ENCODE measurements around the gene SCARF2.
"Not testable (repeated sequence)": the region's sequence is repeated elsewhere in the genome, so short reads cannot be mapped to it uniquely, and the experiment has no call there.

SCARF2 gene

DNA sequence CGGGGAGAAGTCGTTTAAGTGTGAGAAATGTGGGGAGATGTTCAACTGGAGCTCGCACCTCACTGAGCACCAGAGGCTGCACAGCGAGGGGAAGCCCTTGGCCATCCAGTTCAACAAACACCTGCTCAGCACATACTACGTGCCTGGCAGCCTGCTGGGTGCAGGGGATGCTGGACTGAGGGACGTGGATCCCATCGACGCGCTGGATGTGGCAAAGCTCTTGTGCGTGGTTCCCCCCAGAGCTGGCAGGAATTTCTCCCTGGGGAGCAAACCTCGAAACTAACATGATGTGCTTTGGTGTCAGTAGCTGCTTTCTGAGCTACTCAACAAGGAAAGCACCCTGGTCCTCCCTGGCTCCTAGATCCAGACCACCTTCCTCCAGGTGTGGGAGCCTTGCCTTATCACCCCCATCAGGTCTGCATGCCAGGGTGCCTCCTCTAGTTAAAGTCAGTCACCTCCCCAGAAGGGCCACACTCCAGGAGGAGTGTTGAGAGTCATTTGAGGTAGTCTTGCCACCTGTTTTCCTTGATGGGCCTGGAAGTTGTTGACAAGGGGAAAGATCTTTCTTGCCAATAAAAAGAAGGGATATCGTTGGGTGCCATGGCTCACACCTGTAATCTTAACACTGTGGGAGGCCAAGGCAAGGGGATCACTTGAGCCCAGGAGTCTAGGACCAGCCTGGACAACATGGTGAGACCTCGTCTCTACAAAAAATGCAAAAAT lies 30.8 kb downstream of the SCARF2 start:
- no peak for DNase-seq

- DNase-seq: no peak
These were observed 31.5 kb downstream of the SCARF2 start for GRCh38 chr22:20405931-20406685.

DNA sequence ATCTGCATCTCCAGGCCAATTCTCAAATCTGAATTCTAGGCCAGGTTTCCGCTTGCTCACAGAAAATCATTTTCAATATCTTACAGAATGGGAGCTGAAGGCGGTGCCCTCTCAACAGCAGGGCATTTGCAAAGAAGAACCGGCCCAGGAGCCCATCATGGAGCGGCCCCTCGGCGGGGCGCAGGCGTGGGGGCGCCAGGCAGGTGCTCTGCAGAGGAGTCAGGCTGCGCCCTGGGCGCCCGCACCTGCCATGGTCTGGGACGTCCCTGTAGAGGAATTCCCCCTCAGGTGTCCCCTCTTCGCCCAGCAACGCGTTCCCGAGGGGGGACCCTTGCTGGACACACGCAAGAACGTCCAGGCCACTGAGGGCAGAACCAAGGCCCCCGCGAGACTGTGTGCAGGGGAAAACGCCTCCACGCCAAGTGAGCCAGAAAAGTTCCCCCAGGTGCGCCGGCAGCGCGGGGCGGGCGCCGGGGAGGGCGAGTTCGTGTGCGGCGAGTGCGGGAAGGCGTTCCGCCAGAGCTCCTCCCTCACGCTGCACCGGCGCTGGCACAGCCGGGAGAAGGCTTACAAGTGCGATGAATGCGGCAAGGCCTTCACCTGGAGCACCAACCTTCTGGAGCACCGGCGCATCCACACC lies 32.2 kb downstream of the SCARF2 start:
- DNase-seq: no peak

GRCh38 chr22:20404881-20405280 lies 32.7 kb downstream of the SCARF2 start:
- DNase-seq: no peak

- DNase-seq: no peak
These were observed 33.9 kb downstream of the SCARF2 start for GRCh38 chr22:20403779-20404140.

DNA sequence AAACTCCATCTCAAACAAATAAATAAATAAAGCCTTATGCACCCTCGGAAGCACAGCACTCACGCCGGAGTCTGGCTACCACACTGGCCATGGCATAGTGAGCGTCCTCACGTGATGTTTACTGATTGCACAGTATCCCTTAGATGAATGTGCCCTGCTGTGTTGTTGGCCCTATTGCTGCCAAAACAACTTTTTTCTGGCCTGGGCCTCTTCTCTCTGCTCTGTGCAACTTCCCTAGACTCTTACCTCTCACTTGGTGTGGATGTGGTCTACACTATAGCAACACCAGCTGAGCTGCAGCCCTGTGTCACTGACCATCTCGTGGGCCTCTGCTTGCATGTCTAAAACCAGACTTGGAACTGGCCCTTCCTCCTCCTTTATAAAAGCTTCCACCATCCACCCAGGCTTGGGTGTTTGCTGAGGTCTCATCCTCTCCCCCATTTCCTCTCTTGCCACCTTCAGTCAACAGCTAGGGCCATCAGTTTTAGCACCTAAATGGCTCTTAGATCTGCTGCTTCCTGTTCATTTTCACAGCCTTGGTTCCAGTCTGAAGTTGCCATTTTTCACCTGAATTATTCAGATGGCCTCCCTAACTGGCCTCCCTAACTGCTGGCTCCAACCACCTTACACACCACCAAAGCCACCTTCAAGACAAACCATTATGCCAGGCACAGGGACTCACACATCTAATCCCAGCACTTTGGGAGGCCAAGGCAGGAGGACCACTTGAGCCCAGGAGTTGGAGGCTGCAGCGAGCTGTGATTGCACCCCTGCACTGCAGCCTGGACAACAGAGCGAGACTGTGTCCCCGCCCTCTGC lies 34.5 kb downstream of the SCARF2 start:
- DNase-seq: no peak

DNA sequence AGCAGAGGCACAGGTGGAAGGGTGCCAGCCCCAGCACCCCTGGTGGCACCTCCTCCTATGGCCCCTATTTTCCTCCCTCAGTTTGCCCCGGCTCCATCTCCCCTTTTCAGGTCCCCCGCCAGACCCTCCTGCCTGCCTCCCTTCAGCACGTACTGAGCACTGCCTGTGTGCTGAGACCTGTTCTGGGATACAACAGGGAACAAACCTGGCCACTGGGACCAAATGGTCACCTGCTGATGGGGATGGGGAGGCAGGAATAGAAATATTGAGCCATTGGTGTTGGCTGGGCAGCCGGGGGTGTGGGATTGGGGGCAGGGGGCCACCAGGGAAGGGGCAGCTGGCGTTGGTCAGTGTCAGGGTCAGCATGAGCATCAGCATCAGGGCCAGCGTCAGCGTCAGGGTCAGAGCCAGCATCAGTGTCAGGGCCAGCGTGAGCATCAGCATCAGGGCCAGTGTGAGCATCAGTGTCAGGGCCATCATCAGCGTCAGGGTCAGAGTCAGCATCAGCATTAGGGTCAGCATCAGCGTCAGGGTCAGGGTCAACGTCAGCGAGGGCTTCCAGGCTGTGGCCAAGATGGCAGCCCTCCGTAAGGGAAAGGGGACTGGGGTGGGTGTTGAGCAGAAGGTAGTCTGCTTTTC lies 36.1 kb downstream of the SCARF2 start:
- no peak for DNase-seq

DNA sequence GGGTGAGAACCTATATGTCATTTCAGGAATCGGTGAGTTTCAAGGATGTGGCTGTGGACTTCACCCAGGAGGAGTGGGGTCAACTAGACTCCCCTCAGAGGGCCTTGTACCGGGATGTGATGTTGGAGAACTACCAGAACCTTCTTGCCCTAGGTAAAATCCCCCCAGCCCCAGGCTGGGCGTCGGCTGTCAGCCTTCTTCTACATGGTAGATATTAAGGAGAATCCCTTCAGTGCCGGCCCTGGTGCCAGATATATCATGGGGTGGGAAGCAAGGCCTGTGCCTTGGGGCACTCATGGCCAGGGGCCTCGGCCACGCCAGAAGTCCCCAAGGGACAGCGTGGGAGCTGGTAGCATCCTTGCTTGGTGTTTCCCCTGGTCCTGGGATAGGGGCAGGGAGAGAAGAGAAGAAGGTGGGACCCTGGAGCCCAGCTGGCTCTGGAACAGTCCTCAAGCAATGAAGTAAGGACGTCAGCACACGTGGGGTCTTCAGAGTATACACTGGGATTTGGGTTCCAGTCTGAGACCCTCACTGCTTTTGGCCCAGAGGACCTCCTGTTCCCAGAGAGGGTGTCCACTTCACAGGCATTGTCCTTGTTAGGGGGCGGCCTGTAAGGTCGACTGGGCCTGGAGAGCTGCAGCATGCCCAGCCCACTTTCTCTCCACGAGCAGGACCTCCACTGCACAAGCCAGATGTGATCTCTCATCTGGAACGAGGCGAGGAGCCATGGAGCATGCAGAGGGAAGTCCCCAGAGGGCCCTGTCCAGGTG lies 36.8 kb downstream of the SCARF2 start:
- no peak for DNase-seq

- DNase-seq: no peak
These were observed 37.6 kb downstream of the SCARF2 start for GRCh38 chr22:20399866-20400605.

GRCh38 chr22:20398420-20398819 lies 39.2 kb downstream of the SCARF2 start:
- no peak for DNase-seq

DNA sequence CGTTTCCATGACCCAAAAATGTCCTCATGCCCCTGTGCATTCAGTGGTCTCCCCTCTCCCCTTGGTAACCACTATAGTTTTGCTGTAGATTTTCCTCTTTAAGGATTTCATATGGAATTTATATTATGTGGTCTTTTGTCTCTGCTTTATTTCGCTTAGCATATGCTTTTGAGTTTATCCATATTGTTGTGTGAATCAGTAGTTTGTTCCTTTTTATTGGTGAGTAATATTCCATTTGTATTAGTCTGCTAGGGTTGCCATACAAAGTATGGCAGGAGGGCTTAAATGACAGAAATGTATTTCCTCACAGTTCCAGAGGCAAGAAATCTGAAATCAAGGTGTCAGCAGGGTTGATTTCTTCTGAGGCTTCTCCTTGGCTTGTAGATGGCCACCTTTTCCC lies 40.1 kb downstream of the SCARF2 start:
- DNase-seq: no peak

- no peak for DNase-seq
These were observed 41.0 kb downstream of the SCARF2 start for GRCh38 chr22:20396639-20397038.

GRCh38 chr22:20395907-20396287 lies 41.7 kb downstream of the SCARF2 start:
- DNase-seq: no peak

DNA sequence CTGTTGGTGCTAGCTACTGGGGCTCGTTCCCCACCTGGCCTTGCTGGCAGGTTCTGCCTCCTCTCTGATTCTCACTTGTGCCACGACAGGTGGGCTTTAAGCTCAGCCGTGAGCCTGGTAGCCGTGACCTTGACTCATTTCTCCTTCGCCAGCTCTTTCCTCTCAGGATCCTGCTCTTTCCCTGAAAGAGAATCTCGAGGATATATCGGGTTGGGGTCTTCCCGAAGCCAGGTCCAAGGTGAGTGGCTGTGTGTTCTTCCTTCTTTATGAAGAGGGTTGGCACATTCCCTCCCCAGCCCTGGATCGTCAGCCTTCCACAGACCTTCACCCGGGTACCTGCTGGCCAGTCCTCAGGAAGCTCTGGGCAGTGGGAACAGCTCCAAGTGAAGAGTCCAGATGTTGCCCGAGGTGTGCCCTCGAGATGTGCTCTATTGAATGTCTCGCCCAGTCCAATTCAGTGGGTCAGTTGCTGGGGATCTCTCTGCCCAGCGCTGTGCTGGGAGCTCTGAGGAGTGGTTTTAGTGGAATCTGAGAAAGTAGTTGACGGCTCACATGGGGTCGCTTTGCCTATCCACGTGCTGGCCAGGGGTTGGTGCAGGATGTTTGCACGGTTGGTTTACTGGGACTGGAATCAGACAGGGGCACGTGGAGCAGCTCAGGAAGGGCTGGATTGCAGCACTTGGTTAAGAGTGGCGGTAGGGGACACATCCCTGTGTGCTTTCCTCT lies 42.3 kb downstream of the SCARF2 start:
- no peak for DNase-seq

GRCh38 chr22:20393705-20394476 lies 43.7 kb downstream of the SCARF2 start, which contains the start of gene ZNF74:
Gene ZNF74, plus strand, starts transcription at chr22:20394151. Its CDS starts 478 bp downstream, at chr22:20394629.
- peak; percentile 45 for DNase-seq

DNA sequence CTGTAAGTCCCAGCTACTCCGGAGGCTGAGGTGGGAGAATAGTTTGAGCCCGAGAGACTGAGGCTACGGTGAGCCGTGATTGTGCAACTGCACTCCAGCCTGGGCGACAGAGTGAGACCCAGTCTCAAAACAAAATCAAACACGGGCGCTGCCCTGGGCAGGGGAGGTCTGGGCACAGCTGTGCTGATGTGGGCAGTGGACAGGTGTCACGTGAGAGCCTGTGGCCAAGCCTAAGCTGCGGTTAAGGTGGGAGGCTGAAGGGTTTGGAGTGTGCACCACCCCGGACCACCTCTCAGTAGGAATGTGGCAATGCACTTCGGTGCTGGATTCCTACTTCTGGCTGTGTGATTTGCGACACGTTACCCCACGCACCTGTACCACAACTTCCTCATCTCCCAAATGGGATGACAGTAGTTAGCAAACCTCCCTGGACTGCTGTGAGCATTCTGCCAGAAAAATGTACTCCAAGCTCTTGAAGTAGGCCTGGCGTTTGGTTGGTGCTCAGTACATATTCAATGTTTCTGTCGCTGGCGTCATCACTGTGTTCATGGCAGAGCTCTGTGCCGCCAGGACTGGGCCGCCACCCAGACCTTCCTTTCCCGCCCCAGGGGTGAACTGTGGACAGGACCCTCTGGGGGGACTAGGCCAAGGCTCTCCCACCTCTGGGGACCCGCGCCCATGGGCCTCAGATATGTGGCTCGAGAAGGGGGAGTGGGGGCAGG lies 44.5 kb downstream of the SCARF2 start:
- no peak for DNase-seq

DNA sequence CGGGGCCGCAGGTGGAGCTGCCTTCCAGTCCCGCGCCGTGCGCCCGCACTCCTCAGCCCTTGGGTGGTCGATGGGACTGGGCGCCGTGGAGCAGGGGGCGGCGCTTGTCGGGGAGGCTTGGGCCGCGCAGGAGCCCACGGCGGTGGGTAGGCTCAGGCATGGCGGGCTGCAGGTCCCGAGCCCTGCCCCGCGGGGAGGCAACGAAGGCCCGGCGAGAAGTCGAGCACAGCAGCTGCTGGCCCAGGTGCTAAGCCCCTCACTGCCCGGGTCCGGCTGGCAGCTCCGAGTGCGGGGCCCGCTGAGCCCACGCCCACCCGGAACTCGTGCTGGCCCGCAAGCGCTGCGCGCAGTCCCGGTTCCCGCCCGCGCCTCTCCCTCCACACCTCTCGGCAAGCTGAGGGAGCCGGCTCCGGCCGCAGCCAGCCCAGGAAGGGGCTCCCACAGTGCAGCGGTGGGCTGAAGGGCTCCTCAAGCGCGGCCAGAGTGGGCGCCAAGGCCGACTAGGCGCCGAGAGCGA lies 45.2 kb downstream of the SCARF2 start:
- DNase-seq: not testable (repeated sequence)

- DNase-seq: no peak
These were observed 46.4 kb downstream of the SCARF2 start for GRCh38 chr22:20391222-20391621.

Measured in SIG-M5 (cell line).